Measurements from ENCODE around the gene DPP6. TPM values are rescaled to one million over a fixed set of nuclear protein-coding genes. Genes with fewer than 3 reads are reported as not detected.

Gene DPP6
- total and polyA plus RNA-seq, 2 experiments from 2014 or later = not detected

DNA sequence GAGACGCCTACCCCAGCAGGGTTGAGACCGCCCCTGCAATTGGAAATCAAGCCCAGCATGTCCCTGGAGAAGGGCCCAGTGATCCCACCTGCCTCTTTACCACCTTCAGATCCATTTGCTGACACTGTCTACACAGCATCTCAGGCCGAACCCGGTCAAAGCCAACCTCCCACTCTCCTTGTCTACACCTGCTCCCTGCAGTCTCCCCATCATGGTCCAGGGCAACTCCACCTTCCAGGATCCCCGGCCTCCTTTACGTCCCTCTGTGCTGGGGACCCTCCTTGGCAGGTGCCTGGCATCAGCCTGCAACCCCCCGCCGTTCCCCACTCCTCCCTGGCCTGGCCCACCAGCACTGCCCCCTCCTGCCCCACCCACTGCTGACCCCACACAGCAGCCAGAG is 723.5 kb downstream of the DPP6 start:
- no peaks in the 10 kb centered on the region for H3K4me1 ChIP-seq (ENCODE audit: insufficient read depth)
- Mint-ChIP-seq H3K36me3 (ENCODE audit: low read depth) (peaks cover 4% of the 10 kb centered on the region), H3K4me3 (no peak overlapping the region), H3K27ac (no peak overlapping the region), H3K9me3 (peaks cover 5% of the 10 kb centered on the region), H3K4me1 (peaks cover 8% of the 10 kb centered on the region; the same call in 2 of the 3 replicates), H3K27me3 (ENCODE audit: insufficient read depth, low read depth, poor library complexity) (peaks cover 8% of the 10 kb centered on the region)
- no peaks in the 10 kb centered on the region for H3K79me2 ChIP-seq (replicated peaks; ENCODE audit: insufficient read depth)
- DNase-seq (ENCODE audit: low spot score) (no peak), ATAC-seq (no peak)
- no peaks in the 10 kb centered on the region for H3K27me3 ChIP-seq (ENCODE audit: insufficient read depth)
- H3K36me3 ChIP-seq (ENCODE audit: insufficient read depth) = no peaks in the 10 kb centered on the region
- no peak overlapping the region for H3K4me2 ChIP-seq
- H4K20me1 ChIP-seq (replicated peaks; ENCODE audit: insufficient read depth) = no peaks in the 10 kb centered on the region
- H3F3A ChIP-seq (replicated peaks; ENCODE audit: low read depth) = no peaks in the 10 kb centered on the region
- no peaks in the 10 kb centered on the region for H3K9me2 ChIP-seq (ENCODE audit: insufficient read depth)
- no peak overlapping the region for H3K27ac ChIP-seq (ENCODE audit: low read depth)
- H3K4me3 ChIP-seq = no peak overlapping the region
- no peak overlapping the region for H2AFZ ChIP-seq
- no peak for TF ChIP-seq JUNB (IDR thresholded peaks at IDR 0.05; ENCODE audit: unreplicated experiment)

DNA sequence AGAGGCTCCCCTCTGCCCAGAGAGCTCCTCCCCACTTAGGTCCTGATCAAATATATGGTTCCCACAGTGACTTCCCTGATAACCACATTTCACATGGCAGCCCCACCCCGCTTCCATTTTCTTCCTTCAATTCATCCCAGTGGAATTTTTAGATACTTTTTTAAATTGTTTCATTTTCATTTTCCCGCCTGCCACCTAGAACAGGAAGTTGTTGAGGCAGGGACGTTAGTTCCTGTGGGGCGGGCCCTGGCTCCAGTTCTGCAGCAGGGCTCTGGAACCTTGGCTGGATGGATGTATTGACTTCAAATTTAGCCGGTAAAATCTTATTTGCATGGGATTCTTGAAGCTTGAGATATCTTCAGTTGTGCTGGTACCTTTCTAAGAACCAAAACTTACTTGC is 724.2 kb downstream of the DPP6 start:
- no peak overlapping the region for H3K4me3 Mint-ChIP-seq
- peaks cover 4% of the 10 kb centered on the region for H3K36me3 Mint-ChIP-seq (ENCODE audit: low read depth)
- peaks cover 5% of the 10 kb centered on the region for H3K9me3 Mint-ChIP-seq
- H3K27ac Mint-ChIP-seq = no peak overlapping the region
- Histone ChIP-seq H3K9me2 (ENCODE audit: insufficient read depth) (no peaks in the 10 kb centered on the region), H3K79me2 (replicated peaks; ENCODE audit: insufficient read depth) (no peaks in the 10 kb centered on the region), H3K4me2 (no peak overlapping the region), H2AFZ (no peak overlapping the region), H3K27me3 (ENCODE audit: insufficient read depth) (no peaks in the 10 kb centered on the region), H3K4me1 (ENCODE audit: insufficient read depth) (no peaks in the 10 kb centered on the region), H3F3A (replicated peaks; ENCODE audit: low read depth) (no peaks in the 10 kb centered on the region), H3K4me3 (no peak overlapping the region), H4K20me1 (replicated peaks; ENCODE audit: insufficient read depth) (no peaks in the 10 kb centered on the region), H3K36me3 (ENCODE audit: insufficient read depth) (no peaks in the 10 kb centered on the region), H3K27ac (ENCODE audit: low read depth) (no peak overlapping the region)
- ATAC-seq (no peak), DNase-seq (ENCODE audit: low spot score) (no peak)
- H3K27me3 Mint-ChIP-seq (ENCODE audit: insufficient read depth, low read depth, poor library complexity) = peaks cover 8% of the 10 kb centered on the region
- H3K4me1 Mint-ChIP-seq = peaks cover 8% of the 10 kb centered on the region; the same call in 2 of the 3 replicates
- no peak for TF ChIP-seq EZH2phosphoT487 (IDR thresholded peaks at IDR 0.05; ENCODE audit: unreplicated experiment)
- no peak for TF ChIP-seq JUNB (IDR thresholded peaks at IDR 0.05; ENCODE audit: unreplicated experiment)
- TF ChIP-seq POLR2AphosphoS5 (IDR thresholded peaks at IDR 0.05; ENCODE audit: low read depth) = no peak
- TF ChIP-seq, protein P1, sequence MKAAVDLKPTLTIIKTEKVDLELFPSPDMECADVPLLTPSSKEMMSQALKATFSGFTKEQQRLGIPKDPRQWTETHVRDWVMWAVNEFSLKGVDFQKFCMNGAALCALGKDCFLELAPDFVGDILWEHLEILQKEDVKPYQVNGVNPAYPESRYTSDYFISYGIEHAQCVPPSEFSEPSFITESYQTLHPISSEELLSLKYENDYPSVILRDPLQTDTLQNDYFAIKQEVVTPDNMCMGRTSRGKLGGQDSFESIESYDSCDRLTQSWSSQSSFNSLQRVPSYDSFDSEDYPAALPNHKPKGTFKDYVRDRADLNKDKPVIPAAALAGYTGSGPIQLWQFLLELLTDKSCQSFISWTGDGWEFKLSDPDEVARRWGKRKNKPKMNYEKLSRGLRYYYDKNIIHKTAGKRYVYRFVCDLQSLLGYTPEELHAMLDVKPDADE (IDR thresholded peaks at IDR 0.05) = no peak
- TF ChIP-seq STAT1 (IDR thresholded peaks at IDR 0.05; ENCODE audit: unreplicated experiment) = no peak
- no peak for TF ChIP-seq EZH2 (IDR thresholded peaks at IDR 0.05; ENCODE audit: low read depth, unreplicated experiment)
- TF ChIP-seq CREB1 (CRISPR knock-in tag; IDR thresholded peaks at IDR 0.05; ENCODE audit: low read depth) = no peak
- TF ChIP-seq, protein P2, sequence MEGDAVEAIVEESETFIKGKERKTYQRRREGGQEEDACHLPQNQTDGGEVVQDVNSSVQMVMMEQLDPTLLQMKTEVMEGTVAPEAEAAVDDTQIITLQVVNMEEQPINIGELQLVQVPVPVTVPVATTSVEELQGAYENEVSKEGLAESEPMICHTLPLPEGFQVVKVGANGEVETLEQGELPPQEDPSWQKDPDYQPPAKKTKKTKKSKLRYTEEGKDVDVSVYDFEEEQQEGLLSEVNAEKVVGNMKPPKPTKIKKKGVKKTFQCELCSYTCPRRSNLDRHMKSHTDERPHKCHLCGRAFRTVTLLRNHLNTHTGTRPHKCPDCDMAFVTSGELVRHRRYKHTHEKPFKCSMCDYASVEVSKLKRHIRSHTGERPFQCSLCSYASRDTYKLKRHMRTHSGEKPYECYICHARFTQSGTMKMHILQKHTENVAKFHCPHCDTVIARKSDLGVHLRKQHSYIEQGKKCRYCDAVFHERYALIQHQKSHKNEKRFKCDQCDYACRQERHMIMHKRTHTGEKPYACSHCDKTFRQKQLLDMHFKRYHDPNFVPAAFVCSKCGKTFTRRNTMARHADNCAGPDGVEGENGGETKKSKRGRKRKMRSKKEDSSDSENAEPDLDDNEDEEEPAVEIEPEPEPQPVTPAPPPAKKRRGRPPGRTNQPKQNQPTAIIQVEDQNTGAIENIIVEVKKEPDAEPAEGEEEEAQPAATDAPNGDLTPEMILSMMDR (conservative IDR thresholded peaks at IDR 0.05; ENCODE audit: low read depth in 2 of 2) = no peak
- TF ChIP-seq, protein P3, sequence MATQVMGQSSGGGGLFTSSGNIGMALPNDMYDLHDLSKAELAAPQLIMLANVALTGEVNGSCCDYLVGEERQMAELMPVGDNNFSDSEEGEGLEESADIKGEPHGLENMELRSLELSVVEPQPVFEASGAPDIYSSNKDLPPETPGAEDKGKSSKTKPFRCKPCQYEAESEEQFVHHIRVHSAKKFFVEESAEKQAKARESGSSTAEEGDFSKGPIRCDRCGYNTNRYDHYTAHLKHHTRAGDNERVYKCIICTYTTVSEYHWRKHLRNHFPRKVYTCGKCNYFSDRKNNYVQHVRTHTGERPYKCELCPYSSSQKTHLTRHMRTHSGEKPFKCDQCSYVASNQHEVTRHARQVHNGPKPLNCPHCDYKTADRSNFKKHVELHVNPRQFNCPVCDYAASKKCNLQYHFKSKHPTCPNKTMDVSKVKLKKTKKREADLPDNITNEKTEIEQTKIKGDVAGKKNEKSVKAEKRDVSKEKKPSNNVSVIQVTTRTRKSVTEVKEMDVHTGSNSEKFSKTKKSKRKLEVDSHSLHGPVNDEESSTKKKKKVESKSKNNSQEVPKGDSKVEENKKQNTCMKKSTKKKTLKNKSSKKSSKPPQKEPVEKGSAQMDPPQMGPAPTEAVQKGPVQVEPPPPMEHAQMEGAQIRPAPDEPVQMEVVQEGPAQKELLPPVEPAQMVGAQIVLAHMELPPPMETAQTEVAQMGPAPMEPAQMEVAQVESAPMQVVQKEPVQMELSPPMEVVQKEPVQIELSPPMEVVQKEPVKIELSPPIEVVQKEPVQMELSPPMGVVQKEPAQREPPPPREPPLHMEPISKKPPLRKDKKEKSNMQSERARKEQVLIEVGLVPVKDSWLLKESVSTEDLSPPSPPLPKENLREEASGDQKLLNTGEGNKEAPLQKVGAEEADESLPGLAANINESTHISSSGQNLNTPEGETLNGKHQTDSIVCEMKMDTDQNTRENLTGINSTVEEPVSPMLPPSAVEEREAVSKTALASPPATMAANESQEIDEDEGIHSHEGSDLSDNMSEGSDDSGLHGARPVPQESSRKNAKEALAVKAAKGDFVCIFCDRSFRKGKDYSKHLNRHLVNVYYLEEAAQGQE (IDR thresholded peaks at IDR 0.05; ENCODE audit: unreplicated experiment) = no peak
- no peak for TF ChIP-seq NANOG (IDR thresholded peaks at IDR 0.05; ENCODE audit: borderline replicate concordance)
- TF ChIP-seq ZNF114 (CRISPR knock-in tag; IDR thresholded peaks at IDR 0.05) = no peak
